Uterus (tissue), 2 donors: ENCODE results near the gene GPR89A.

ENCODE experiments used
- CTCF ChIP-seq, 4 experiments: fragments of 200-600 bp in 2 of 4; fragments of 450-650 bp in 2 of 4; sonication (generic) in 2 of 4; IDR thresholded peaks; one replicate each; pipeline ENCODE4 v1.5.1; 2016 to 2019; ENCODE audit warnings: antibody characterized with exemption in 4 of 4, mild to moderate bottlenecking in 2 of 4, moderate library complexity in 1 of 4
- POLR2A ChIP-seq, 2 donors: fragments of 450-650 bp; IDR thresholded peaks; one replicate each; pipeline ENCODE4 v1.6.1; 2016; ENCODE audit warnings: antibody characterized with exemption in 2 of 2, mild to moderate bottlenecking in 1 of 2, moderate library complexity in 1 of 2

- TF ChIP-seq CTCF (IDR thresholded peaks at IDR 0.05), result no peak
- no peak for TF ChIP-seq POLR2A (IDR thresholded peaks at IDR 0.05)
Observed at GRCh38 chr1:145719230-145720079, 111.7 kb downstream of the GPR89A start, which contains the start of gene CD160.
